SU-DHL-6 (cell line): ENCODE data around the gene PARP14.

ENCODE experiments used
- H2AFZ ChIP-seq: fragments of 200-600 bp; sonication (generic); 2 replicates; pipeline ENCODE4 v1.6.1; 2014; ENCODE audit warnings: low read depth, mild to moderate bottlenecking, moderate library complexity, mixed read lengths, antibody characterized with exemption, low read length; ENCODE audit not compliant: severe bottlenecking
- H3F3A ChIP-seq: fragments of 200-600 bp; shearing (Covaris generic); 2 replicates; pipeline ENCODE4 v1.6.0; 2016; ENCODE audit warnings: antibody characterized with exemption, mild to moderate bottlenecking; ENCODE audit not compliant: insufficient read depth
- H3K27ac ChIP-seq: fragments of 200-600 bp; sonication (generic); 2 replicates; pipeline ENCODE4 v1.5.1; 2016; ENCODE audit warnings: low read depth, mild to moderate bottlenecking, low read length, moderate library complexity, mixed read lengths
- H3K27me3 ChIP-seq: fragments of 200-600 bp; sonication (generic), shearing (Covaris generic); 2 replicates; pipeline ENCODE4 v1.6.0; 2014; ENCODE audit warnings: mild to moderate bottlenecking, low read length
- H3K36me3 ChIP-seq: fragments of 200-600 bp; sonication (generic); 2 replicates; pipeline ENCODE4 v1.6.1; 2014; ENCODE audit warnings: mild to moderate bottlenecking, low read length, mixed read lengths
- H3K4me2 ChIP-seq: fragments of 300-600, 200-600 bp; shearing (Covaris generic), sonication (generic); 2 replicates; pipeline ENCODE4 v1.6.0; 2014; ENCODE audit warnings: low read length, low read depth, mild to moderate bottlenecking; ENCODE audit not compliant: poor library complexity, severe bottlenecking
- H3K4me3 ChIP-seq: fragments of 200-600 bp; sonication (generic); 2 replicates; pipeline ENCODE4 v1.5.1; 2014; ENCODE audit warnings: antibody characterized with exemption, low read length, mild to moderate bottlenecking, mixed read lengths; ENCODE audit not compliant: insufficient read depth, poor library complexity, severe bottlenecking
- H3K79me2 ChIP-seq: fragments of 200-600 bp; sonication (generic); 2 replicates; pipeline ENCODE4 v1.6.1; 2014; ENCODE audit warnings: mild to moderate bottlenecking, low read length, moderate library complexity; ENCODE audit not compliant: insufficient read depth
- H3K9ac ChIP-seq: fragments of 200-600 bp; sonication (generic); 2 replicates; pipeline ENCODE4 v1.7.0; 2014; ENCODE audit warnings: mild to moderate bottlenecking, low read length
- H3K9me2 ChIP-seq: fragments of 200-600 bp; sonication (generic); replicated peaks from 2 replicates; pipeline ENCODE4 v1.6.1; 2014; ENCODE audit warnings: low read length; ENCODE audit not compliant: insufficient read depth
- H3K9me3 ChIP-seq: fragments of 200-600 bp; sonication (generic); 2 replicates; pipeline ENCODE4 v1.6.1; 2014; ENCODE audit warnings: low read length, mixed read lengths; ENCODE audit not compliant: insufficient read depth
- H4K20me1 ChIP-seq: fragments of 200-600 bp; sonication (generic); 2 replicates; pipeline ENCODE4 v1.6.1; 2014; ENCODE audit warnings: low read depth, mild to moderate bottlenecking, antibody characterized with exemption, low read length, moderate library complexity, mixed read lengths
- EZH2phosphoT487 ChIP-seq: fragments of 200-600 bp; sonication (generic), shearing (Covaris generic); conservative IDR thresholded peaks from 2 replicates; pipeline ENCODE4 v1.6.1; 2018; ENCODE audit warnings: mild to moderate bottlenecking, antibody characterized with exemption, low read length, moderate library complexity, mixed read lengths
- TF ChIP-seq, protein P1 (sequence below): fragments of 200-600 bp; sonication (generic); IDR thresholded peaks from one replicate; pipeline ENCODE4 v1.5.1; 2017; ENCODE audit warnings: antibody characterized with exemption, mild to moderate bottlenecking, low read length, moderate library complexity; ENCODE audit not compliant: insufficient read depth, poor library complexity, severe bottlenecking

Gene PARP14

DNA sequence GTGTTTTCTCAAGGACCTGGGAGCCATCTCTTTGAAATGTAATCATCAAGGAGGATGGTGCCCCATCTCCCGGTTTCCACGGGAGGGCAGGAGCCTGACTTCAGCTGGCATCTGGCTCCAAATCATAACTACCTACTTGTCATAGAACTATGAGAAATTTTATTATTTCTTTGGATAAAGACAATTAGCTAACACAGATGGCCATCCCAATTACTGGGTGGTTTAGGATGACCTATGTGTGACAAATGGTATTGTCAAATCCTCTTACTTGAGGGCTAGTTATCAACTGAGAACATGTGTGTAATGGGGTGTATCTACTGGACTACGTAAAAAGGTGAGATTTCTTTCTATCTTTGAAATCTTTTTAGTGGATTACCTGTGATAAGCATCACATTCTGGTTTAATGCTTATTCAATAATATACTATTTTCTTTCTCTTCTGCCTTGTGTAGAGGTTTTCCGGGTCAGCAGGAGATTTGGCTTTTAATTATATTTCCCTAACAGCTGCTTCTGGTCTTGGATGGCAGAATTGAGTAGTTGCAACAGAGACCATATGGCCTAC lies 15.3 kb upstream of the PARP14 start:
- no peak overlapping the region for H2AFZ ChIP-seq
- H3K9me3 ChIP-seq = no peaks in the 10 kb centered on the region
- H3K27me3 ChIP-seq = no peaks in the 10 kb centered on the region
- no peaks in the 10 kb centered on the region for H3K79me2 ChIP-seq
- H3K27ac ChIP-seq = no peak overlapping the region
- no peak overlapping the region for H3K4me3 ChIP-seq
- H4K20me1 ChIP-seq = no peaks in the 10 kb centered on the region
- H3F3A ChIP-seq = no peaks in the 10 kb centered on the region
- H3K9ac ChIP-seq = no peak overlapping the region
- no peaks in the 10 kb centered on the region for H3K9me2 ChIP-seq
- H3K4me2 ChIP-seq = no peak overlapping the region
- H3K36me3 ChIP-seq = no peaks in the 10 kb centered on the region
- no peak for TF ChIP-seq EZH2phosphoT487
- TF ChIP-seq, protein P1, sequence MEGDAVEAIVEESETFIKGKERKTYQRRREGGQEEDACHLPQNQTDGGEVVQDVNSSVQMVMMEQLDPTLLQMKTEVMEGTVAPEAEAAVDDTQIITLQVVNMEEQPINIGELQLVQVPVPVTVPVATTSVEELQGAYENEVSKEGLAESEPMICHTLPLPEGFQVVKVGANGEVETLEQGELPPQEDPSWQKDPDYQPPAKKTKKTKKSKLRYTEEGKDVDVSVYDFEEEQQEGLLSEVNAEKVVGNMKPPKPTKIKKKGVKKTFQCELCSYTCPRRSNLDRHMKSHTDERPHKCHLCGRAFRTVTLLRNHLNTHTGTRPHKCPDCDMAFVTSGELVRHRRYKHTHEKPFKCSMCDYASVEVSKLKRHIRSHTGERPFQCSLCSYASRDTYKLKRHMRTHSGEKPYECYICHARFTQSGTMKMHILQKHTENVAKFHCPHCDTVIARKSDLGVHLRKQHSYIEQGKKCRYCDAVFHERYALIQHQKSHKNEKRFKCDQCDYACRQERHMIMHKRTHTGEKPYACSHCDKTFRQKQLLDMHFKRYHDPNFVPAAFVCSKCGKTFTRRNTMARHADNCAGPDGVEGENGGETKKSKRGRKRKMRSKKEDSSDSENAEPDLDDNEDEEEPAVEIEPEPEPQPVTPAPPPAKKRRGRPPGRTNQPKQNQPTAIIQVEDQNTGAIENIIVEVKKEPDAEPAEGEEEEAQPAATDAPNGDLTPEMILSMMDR = no peak

DNA sequence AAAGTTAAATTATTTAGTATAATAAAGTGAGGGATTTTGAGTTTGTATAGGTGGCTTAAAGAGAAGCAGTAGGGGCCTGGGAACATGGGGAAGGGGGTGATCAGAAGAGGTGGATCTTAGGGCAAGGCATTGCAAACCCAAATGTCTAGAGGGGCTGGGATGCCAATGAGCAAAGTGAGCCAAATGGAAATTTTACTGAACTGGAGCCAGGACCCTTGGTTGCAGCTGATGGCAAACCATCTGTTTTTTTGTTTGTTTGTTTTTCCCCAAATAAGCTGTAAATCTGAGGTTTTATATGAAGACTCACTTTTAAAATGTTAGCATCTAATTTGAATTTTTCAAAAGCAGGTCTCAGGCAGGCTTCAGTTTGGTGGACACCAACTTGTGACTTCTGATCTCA lies 14.8 kb upstream of the PARP14 start:
- Histone ChIP-seq H3K9me3 (no peaks in the 10 kb centered on the region), H3K9ac (no peak overlapping the region), H3K9me2 (no peaks in the 10 kb centered on the region), H3K36me3 (no peaks in the 10 kb centered on the region), H4K20me1 (no peaks in the 10 kb centered on the region), H3K27me3 (no peaks in the 10 kb centered on the region), H3F3A (no peaks in the 10 kb centered on the region), H3K27ac (no peak overlapping the region), H3K79me2 (no peaks in the 10 kb centered on the region), H2AFZ (no peak overlapping the region), H3K4me2 (no peak overlapping the region), H3K4me3 (no peak overlapping the region)
- TF ChIP-seq, protein P1 = no peak
- TF ChIP-seq EZH2phosphoT487 = no peak

GRCh38 chr3:122668930-122669730 lies 11.5 kb upstream of the PARP14 start:
- Histone ChIP-seq H3K9me2 (no peaks in the 10 kb centered on the region), H4K20me1 (no peaks in the 10 kb centered on the region)
- TF ChIP-seq, protein P1 = no peak
- no peak for TF ChIP-seq EZH2phosphoT487

More at GRCh38 chr3:122668930-122669730, 11.5 kb upstream of the PARP14 start:
- Histone ChIP-seq H3K9me3 (no peaks in the 10 kb centered on the region), H3K4me3 (no peak overlapping the region), H3K79me2 (no peaks in the 10 kb centered on the region), H3K9ac (no peak overlapping the region), H2AFZ (no peak overlapping the region), H3F3A (no peaks in the 10 kb centered on the region), H3K27ac (no peak overlapping the region), H3K4me2 (no peak overlapping the region), H3K36me3 (no peaks in the 10 kb centered on the region), H3K27me3 (no peaks in the 10 kb centered on the region)
